Stimulated activated effector memory CD8-positive, alpha-beta T cell treated with anti-CD3 and anti-CD28 coated beads, Interleukin-12 subunit alpha, Interleukin-12 subunit beta, amount 100 ng/mL, for 72 hours (primary cell): ENCODE results near the gene SLC25A25.
A peak's percentile ranks its signal among the peaks of the same experiment; 100 is the strongest.

ENCODE experiments used
- ATAC-seq: fragments of 150-1000 bp; cut with Tn5 transposase; 2 replicates; pipeline ENCODE4 v1.10.0; 2021
- DNase-seq, 2 donors: peaks; one replicate each; pipeline ENCODE4 v3.0.0; 2021 to 2022; ENCODE audit warnings: low spot score in 2 of 2
- H3K27ac Mint-ChIP-seq: one replicate; pipeline ENCODE4 v1.8.0; 2022; ENCODE audit warnings: mild to moderate bottlenecking, mixed read lengths
- H3K36me3 Mint-ChIP-seq: one replicate; pipeline ENCODE4 v1.8.0; 2022; ENCODE audit warnings: mild to moderate bottlenecking, mixed read lengths
- H3K4me1 Mint-ChIP-seq: one replicate; pipeline ENCODE4 v1.8.0; 2022; ENCODE audit warnings: mixed read lengths
- H3K4me3 Mint-ChIP-seq: one replicate; pipeline ENCODE4 v1.8.0; 2022; ENCODE audit warnings: mild to moderate bottlenecking, mixed read lengths
- H3K9me3 Mint-ChIP-seq: one replicate; pipeline ENCODE4 v1.8.0; 2022; ENCODE audit warnings: mixed read lengths

The SLC25A25 gene

GRCh38 chr9:128144239-128145181, 76.5 kb downstream of the SLC25A25 start:
- Mint-ChIP-seq H3K4me1 (peaks cover 6% of the 10 kb centered on the region), H3K27ac (no peak overlapping the region), H3K36me3 (no peaks in the 10 kb centered on the region), H3K4me3 (no peak overlapping the region), H3K9me3 (no peaks in the 10 kb centered on the region)
- DNase-seq (no peak), ATAC-seq (no peak)

DNA sequence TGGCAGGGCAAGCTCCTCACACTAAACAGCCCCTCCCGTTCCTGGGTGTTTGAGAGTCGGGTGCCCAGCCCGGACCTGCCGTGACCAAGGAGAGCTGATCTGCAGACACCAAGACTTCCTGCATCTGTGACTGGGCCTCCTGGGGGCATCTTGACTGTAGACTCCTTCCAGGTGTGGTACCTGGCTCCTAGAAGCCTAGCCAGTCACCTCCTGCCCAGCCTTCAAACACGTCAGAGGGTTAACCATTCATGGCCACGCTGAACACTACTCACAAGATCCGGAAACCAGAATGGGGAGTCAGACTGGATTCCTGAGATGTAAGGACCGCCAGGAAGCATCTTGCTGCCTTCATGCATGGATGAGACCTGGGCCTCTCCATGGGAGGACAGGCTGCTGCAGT, 77.5 kb downstream of the SLC25A25 start:
- DNase-seq (no peak), ATAC-seq (no peak)
- H3K9me3 Mint-ChIP-seq, result no peaks in the 10 kb centered on the region
- H3K27ac Mint-ChIP-seq, result no peak overlapping the region
- no peaks in the 10 kb centered on the region for H3K36me3 Mint-ChIP-seq
- peaks cover 13% of the 10 kb centered on the region for H3K4me1 Mint-ChIP-seq
- no peak overlapping the region for H3K4me3 Mint-ChIP-seq

- Mint-ChIP-seq H3K36me3 (no peaks in the 10 kb centered on the region), H3K9me3 (no peaks in the 10 kb centered on the region), H3K4me3 (no peak overlapping the region), H3K27ac (no peak overlapping the region), H3K4me1 (peaks cover 17% of the 10 kb centered on the region)
- ATAC-seq (peak; percentile 11), DNase-seq (no peak)
Measured at GRCh38 chr9:128145951-128146351, 77.9 kb downstream of the SLC25A25 start.

DNA sequence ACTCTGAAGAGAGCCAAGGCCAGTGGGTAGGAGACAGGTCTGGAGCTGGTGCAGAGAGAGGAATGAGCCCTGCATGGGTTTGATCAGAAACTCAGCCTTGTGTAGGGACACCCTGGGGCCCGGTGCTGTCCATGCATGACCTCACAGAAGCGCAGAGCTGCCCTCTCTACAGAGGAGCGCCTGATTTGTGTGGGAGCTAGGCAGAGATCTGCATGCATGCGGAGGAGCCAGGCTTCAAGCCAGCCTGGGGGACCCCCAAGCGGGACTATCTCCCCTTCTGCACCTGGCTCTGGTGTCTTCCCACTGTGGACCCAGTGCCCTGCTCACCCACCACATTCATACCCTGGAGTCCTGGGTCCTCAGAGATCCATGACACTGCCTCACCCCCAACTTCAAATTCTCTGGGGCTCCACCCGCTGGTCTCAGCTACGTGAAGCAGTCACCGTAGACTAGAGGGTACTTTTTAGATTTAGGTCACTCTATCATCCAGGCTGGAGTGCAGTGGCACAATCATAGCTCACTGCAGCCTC, 78.6 kb downstream of the SLC25A25 start:
- Mint-ChIP-seq H3K9me3 (no peaks in the 10 kb centered on the region), H3K36me3 (no peaks in the 10 kb centered on the region), H3K27ac (no peak overlapping the region), H3K4me1 (peaks cover 19% of the 10 kb centered on the region), H3K4me3 (no peak overlapping the region)
- no peak for DNase-seq
- ATAC-seq, result no peak

DNA sequence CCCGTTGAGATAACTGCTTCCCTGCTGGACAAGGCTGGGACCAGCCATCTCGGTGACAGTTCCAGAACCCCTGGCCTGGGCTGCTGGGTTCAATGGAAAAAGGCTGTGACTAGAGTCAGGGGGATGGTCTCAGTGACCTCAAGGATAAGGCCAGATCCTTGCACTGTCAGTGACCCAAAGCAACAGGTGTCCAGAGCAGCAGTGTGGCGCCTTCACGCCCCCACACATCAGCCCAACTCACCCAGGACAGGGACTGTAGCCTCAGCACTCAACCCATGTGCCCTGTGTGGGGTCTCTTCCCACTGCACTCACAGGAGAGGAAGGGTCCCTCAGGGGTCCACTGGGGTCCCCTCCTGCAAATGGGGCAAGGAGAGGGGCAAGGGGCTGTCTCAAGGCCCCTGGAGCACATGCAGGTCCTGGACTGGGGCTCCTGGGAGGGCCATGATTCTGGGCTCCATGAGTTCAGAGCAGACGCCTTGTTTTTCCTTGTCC, 80.5 kb downstream of the SLC25A25 start:
- H3K27ac Mint-ChIP-seq, result no peak overlapping the region
- no peak for ATAC-seq
- no peak overlapping the region for H3K4me3 Mint-ChIP-seq
- H3K4me1 Mint-ChIP-seq, result peaks cover 13% of the 10 kb centered on the region
- H3K36me3 Mint-ChIP-seq, result no peaks in the 10 kb centered on the region
- no peaks in the 10 kb centered on the region for H3K9me3 Mint-ChIP-seq
- DNase-seq, result no peak

DNA sequence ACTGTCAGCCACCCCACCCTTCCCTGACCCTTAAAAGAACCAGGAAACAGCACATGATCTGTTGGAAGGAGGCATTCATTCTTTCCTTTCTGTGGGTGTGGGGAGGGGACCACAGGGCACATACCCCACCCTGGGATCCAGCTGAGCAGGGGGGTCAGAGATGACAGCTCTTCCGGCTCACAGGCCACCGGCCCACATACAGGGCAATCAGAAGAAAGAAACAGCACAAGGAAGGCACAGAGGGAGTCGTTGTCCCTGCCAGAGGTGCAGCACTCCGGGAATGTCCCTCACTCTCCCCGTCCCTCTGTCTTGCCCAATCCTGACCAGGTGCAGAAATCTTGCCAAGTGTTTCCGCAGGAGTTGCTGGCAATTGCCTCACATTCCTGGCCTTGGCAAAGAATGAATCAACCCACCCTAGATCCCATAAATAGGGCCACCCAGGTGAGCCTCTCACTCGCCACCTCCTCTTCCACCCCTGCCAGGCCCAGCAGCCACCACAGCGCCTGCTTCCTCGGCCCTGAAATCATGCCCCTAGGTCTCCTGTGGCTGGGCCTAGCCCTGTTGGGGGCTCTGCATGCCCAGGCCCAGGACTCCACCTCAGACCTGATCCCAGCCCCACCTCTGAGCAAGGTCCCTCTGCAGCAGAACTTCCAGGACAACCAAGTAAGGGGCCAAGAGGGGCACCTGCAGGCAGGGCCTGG, 81.1 kb downstream of the SLC25A25 start, which contains the start of gene LCN2:
TSS of gene LCN2 (plus strand) at position 453 of the 701 bp plus-strand sequence. CDS start at position 526, 73 bp downstream.
- Mint-ChIP-seq H3K9me3 (no peaks in the 10 kb centered on the region), H3K36me3 (no peaks in the 10 kb centered on the region), H3K27ac (peak within 1 kb of the TSS; percentile 67), H3K4me1 (peaks cover 13% of the 10 kb centered on the region), H3K4me3 (no peak within 1 kb of the TSS)
- ATAC-seq (no peak), DNase-seq (no peak)

GRCh38 chr9:128149951-128150593, 82.0 kb downstream of the SLC25A25 start:
- H3K27ac Mint-ChIP-seq, result peak overlapping the region; percentile 67
- ATAC-seq, result no peak
- peaks cover 13% of the 10 kb centered on the region for H3K4me1 Mint-ChIP-seq
- no peaks in the 10 kb centered on the region for H3K9me3 Mint-ChIP-seq
- H3K4me3 Mint-ChIP-seq, result no peak overlapping the region
- DNase-seq, result no peak
- H3K36me3 Mint-ChIP-seq, result no peaks in the 10 kb centered on the region

DNA sequence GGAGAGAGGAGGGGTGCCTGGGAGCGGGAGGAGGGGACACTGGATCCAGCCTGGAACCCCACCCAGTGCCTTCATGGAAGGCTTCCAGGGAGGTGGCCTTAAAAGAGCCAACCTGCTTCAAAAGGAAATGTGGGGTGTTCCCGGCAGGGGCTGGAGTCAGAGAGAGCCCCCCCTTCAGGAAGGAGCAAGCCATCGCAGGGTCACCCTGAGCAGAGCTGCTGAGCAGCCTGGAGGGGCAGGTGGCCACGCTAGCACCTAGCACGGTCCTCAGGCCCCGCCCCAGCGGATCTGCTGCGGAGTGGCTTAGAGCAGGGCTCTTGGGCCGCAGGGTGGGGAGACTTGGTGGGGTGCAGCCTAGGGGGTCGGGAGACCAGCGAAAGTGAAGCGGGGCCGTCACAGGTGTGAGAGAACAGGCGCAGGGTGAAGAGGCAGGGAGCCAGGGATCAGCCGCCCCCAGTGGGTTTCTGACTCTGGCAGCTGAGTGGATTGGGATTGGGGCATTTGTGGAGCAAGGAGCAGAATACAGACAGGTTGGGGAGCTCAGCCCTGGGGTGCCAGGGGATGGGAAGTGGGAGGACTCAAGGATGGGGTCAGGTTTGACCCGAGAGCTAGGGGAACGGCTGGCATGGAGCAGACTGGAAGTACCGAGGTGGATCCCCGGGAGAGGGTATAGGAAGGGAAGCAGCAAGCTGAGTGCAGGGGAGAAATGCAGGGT, 82.7 kb downstream of the SLC25A25 start:
- Mint-ChIP-seq H3K4me1 (peaks cover 13% of the 10 kb centered on the region), H3K4me3 (no peak overlapping the region), H3K36me3 (no peaks in the 10 kb centered on the region), H3K27ac (peak overlapping the region; percentile 67), H3K9me3 (no peaks in the 10 kb centered on the region)
- peak; percentile 14 for ATAC-seq
- DNase-seq, result no peak

GRCh38 chr9:128151309-128152132, 83.5 kb downstream of the SLC25A25 start:
- DNase-seq (no peak), ATAC-seq (no peak)
- H3K4me1 Mint-ChIP-seq, result peaks cover 13% of the 10 kb centered on the region
- H3K27ac Mint-ChIP-seq, result no peak overlapping the region
- H3K4me3 Mint-ChIP-seq, result no peak overlapping the region
- no peaks in the 10 kb centered on the region for H3K9me3 Mint-ChIP-seq
- no peaks in the 10 kb centered on the region for H3K36me3 Mint-ChIP-seq

- ATAC-seq (no peak), DNase-seq (no peak)
- no peaks in the 10 kb centered on the region for H3K36me3 Mint-ChIP-seq
- no peak overlapping the region for H3K27ac Mint-ChIP-seq
- no peak overlapping the region for H3K4me3 Mint-ChIP-seq
- no peaks in the 10 kb centered on the region for H3K9me3 Mint-ChIP-seq
- peaks cover 13% of the 10 kb centered on the region for H3K4me1 Mint-ChIP-seq
Measured at GRCh38 chr9:128152133-128153059, 84.4 kb downstream of the SLC25A25 start.

- Mint-ChIP-seq H3K9me3 (no peaks in the 10 kb centered on the region), H3K4me1 (peaks cover 13% of the 10 kb centered on the region), H3K4me3 (no peak overlapping the region), H3K27ac (no peak overlapping the region), H3K36me3 (no peaks in the 10 kb centered on the region)
- ATAC-seq (no peak), DNase-seq (no peak)
Measured at GRCh38 chr9:128153060-128153946, 85.3 kb downstream of the SLC25A25 start.

- ATAC-seq, result no peak
- H3K27ac Mint-ChIP-seq, result no peak overlapping the region
- H3K4me1 Mint-ChIP-seq, result peaks cover 15% of the 10 kb centered on the region
Measured at GRCh38 chr9:128153947-128154695, 86.1 kb downstream of the SLC25A25 start.

More at GRCh38 chr9:128153947-128154695, 86.1 kb downstream of the SLC25A25 start:
- no peak overlapping the region for H3K4me3 Mint-ChIP-seq
- no peaks in the 10 kb centered on the region for H3K36me3 Mint-ChIP-seq
- H3K9me3 Mint-ChIP-seq, result no peaks in the 10 kb centered on the region
- DNase-seq, result no peak
